Activated naive CD4-positive, alpha-beta T cell treated with anti-CD3 and anti-CD28 coated beads, Interleukin-2, amount 50 U/mL, for 16 hours (primary cell): ENCODE measurements around the gene ELAVL3.
"Not testable (repeated sequence)": the region's sequence is repeated elsewhere in the genome, so short reads cannot be mapped to it uniquely, and the experiment has no call there.

ENCODE experiments used
- DNase-seq: peaks from one replicate; pipeline ENCODE4 v3.0.0-alpha.2; 2020

Gene ELAVL3

DNA sequence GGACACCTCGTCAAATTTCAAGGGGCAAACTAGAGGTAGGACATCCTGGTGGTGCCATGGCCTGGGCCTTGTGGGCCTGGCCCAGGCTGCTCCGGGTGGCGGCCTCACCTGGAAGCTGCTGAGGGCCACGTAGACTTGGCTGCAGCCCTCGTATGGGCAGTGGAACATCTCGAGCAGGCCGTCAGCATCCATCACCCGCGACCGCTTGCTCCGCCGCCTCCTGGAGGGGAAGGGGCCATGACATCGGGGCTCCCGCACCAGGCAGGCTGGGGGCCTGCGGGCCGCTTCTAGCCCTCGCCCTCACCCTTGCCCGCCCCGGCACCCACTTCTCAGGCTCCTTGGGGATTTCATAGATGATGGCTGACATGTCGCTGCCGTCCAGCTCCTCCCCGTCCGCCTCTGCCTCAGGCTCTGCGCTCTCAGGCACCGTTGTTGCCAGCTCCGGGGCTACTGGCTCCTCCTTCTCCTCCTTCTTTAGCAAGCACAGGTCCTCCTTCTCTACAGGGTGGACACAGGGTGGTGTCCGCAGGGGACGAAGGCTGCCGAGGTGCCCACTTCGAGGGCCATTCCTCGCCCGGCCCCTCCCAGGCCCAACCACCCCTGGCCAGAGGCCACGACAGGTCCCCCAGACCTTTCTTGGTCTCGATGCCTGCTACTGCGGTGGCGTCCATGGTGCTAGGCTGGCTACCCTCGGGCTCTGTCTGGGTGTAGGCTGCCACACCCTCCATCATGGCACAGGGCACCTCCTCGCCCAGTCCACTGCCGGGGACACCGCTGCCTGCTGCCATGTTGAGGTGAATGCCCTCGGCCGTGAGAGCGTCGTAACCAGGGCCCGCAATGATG is 6.0 kb upstream of the ELAVL3 start:
- no peak for DNase-seq

DNA sequence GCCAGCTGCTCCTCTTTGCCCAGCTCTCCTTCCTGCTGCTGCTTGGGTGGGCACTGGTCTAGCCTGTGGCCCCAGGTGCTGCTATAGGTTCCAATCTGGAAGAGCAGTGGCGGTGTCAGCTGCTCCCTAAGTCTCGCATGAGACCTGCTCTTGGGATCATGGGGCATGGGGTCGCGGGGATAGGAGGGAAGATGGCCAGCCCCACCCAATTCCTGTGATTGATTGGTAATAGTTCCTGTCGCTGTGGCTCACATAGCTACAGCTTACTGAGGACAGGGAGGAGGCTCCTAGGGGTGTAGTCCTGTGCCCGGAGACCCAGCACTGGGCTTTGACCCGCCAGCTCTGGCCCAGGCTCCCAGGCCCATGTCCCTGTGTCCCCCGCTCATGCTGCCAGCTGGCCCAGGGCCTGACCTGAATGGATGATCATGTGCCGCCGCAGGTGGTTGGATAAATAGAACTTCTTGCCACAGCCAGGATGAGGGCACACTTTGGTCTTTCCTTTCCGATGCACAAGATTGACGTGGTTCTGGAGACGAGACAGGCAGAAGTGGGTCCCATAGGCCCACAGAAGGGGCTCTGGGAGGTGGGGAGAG is 4.5 kb upstream of the ELAVL3 start:
- no peak for DNase-seq

GRCh38 chr19:11483366-11484111 is 2.7 kb upstream of the ELAVL3 start:
- no peak for DNase-seq

- DNase-seq = peak; percentile 87
Measured at GRCh38 chr19:11482384-11483050, 1.7 kb upstream of the ELAVL3 start.

DNA sequence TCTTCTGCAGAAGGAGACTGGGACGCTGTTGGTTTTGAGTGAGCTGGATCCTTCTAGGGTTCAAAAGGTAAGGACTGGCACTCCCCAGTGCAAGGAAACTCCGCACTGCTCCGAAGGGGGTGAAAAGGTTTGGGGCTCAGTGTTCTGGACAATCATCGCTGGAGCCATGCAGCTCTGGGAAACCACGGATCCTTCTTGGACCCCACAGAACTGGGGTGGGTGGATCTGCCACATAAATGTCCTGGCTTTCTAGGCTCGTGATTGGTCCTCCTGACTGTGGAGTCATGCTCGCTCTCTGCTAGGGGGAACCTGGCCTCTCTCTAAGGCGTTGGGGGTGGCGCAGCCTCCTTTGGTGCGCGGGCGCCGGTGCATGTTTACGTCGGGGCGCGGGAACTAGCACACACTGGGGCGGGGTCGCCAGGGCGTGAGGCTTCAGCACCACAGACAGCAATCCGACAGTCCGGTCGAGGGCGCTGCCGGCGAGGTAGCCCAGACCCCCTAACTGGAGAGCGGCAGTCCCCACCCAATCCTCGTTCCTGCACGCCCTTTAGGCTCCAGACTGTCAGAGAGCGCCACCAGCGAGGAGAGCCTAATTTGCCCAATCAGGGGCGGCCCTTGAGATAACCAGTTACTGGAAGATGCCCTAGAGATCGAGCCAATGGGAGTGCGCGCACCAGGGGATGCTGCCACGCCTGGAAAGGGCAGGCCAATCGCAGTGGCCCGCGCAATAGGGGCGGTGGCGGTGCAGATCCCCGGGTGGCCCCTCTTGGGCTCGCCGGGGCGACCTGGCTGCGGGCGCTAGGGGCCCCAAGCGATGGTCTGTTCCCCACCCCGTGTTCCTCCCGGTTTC is 913 bp upstream of the ELAVL3 start:
- DNase-seq = peak; percentile 82

DNA sequence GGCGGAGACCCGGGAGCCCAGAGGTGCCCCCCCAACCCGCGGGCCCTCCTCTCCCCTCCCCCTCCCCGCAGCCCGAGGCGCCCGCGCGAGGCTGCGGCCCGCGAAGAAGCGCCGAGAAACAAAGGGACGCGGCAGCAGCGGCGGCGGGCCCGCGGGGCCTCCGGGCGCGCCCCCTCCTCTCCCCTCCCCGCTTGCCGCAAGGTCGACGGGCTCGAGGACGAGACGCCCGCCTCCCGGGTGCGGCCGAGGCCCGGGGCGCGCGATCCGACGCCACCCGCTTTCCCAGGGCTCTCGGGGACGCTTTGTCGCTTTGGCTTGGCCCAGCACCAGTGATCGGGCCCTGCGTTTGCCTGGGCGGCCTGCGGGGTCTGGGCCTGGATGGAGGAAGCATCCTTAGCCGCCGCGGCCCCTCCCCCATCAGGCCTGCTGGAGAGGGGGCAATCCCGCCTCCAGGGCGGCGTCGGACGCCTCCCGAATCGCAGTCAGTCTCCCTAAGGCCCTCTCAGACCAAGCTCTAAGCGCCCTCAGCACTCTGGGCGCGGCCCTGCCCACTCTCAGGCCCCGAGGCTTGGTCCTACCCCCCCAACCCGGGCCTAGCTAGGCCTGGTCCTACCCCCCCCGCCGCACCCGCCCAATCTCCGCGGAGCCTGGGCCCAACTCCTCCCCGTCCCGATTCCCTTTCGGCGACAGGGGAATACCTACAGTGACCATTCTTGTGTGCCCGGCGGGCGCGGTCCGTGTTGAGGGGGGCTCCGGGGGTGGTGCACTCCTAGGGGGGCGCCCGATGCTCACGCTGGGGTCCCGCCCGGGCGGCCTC is 740 bp downstream of the ELAVL3 start:
- no peak for DNase-seq

DNA sequence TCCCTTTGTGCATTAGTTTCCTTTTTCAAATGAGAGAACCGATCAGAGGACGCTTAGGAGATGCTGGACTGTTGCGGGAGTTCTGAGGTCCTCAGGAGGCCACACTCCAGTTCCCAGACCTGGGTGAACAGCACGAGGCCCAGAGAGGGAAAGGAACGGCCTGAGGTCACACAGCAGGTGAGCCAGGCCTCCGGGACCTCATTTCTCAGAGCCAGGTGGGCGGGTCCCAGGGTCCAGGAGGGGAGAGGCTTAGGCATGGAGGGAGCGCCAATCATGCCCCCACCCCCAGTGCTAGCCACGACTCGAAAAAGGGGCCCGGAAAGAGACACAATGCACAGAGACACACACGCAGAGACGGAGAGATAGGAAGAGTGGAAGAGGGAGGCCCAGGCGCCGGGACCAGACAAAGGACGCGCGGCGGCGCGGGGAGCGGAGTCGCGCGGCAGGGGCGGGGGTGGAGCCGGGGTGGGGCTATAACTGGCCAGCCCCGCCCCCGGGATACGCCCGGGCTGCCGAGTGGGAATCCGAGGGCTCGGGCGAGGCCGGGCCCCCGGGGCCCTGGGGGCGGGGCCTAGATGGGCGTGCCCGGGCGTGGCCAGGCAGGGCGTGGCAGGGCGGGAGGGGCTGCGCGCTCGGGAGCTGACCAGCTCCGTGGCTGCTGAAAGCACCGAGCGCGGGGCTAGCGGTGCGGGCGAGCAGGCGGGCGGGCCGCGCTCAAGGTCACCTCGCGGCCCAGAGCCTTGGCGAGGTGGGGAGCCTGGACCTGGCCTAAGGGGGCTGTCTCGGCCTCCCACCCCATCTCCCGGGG is 1.6 kb downstream of the ELAVL3 start:
- DNase-seq = no peak

DNA sequence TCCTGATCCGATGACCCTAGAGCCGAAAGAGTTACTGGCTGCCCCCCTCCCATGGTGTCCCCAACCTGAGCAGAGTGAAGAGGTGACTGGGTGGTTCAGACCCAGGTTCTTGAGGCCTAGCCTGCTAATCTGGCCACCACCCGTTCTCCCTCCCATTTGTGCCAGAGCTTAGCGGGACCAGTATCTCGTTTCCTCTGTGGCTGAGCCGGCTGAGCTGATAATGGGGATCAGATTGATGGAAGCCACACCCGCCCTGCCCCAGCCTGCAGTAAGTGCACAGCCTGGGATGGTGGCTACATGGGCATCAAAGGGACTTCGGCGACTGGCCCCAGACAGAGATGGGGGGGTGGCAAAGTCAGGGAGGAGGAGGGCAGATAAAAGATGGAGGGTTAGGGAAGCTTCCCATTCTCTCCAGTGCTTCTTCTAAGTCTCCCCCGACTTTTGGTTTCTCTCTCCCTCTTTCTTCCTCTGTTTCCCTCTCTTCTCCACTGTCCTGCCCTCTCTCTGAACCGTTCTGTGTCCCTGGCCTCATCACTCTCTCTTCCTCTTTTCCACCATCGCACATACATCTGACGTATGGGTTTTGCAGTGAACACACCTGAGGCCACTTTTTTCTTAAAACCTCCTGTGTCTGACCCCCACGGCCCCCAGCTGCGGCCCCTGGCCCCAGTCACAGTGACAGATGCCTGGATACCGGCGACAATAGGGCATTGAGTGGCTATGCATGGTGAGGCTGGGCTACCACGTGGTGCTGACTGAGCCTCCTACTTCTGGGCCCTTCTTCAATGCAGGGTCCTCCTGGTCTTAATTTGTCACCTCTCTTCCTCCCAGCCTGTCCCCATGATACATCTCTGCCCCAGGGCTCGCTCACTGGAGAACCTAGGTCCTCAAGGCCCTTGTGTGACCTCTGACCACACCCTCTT is 2.4 kb downstream of the ELAVL3 start:
- DNase-seq = no peak

DNA sequence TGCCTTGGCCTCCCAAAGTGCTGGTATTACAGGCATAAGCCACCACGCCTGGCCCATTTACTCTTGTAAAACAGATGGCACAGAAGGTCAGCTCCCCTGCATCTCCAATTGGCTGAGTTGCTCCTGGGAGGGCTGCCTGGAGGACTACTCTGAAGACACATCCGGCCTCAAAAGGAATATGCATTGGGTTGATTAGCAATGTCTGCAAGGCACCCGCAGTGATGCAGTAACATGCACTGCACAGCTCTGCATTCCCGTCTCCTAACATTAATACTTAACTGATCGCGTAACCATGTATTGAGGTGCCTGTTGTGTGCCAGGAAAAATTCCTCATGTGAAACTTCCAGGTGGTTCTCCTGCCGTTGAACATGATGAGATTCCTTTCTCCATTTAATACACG is 5.0 kb downstream of the ELAVL3 start:
- DNase-seq = no peak

- DNase-seq = not testable (repeated sequence)
Measured at GRCh38 chr19:11475343-11475742, 5.5 kb downstream of the ELAVL3 start.

DNA sequence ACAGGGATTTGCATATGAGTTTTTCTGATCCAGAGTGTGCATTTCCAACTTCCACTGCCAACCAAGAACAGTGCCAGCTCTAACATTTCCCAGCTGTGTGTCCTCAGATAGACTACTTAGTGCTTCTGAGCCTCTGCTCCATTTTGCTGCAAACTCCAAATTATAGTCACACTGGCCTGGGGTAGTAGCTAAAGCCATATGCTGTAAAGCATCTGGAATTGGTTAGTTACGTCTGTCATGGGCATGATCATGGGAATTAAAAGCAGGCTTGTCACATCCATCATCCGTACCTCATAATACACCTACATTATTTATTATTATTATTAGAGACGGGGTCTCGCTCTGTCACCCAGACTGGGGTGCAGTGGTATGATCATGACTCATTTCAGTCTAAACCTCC is 7.1 kb downstream of the ELAVL3 start:
- no peak for DNase-seq

- not testable (repeated sequence) for DNase-seq
Measured at GRCh38 chr19:11468266-11468845, 12.5 kb downstream of the ELAVL3 start.

GRCh38 chr19:11465600-11465999 is 15.2 kb downstream of the ELAVL3 start:
- no peak for DNase-seq

- no peak for DNase-seq
Measured at GRCh38 chr19:11464333-11465265, 16.2 kb downstream of the ELAVL3 start.

DNA sequence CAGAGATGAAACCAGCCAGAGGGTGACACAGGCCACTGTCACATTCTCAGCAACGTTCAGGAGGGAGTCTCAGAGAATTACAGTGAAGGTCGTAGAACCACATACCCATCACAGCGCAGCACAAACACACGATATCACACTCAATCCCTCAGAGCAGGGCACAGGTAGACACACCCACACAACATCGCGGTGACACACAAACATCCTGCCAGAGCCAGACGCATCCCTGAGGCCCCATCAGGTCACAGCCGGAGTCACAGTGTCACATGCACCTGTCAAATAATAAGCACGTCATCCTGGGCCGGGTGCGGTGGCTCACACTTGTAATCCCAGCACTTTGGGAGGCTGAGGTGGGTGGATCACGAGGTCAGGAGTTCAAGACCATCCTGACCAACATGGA is 17.5 kb downstream of the ELAVL3 start:
- no peak for DNase-seq

DNA sequence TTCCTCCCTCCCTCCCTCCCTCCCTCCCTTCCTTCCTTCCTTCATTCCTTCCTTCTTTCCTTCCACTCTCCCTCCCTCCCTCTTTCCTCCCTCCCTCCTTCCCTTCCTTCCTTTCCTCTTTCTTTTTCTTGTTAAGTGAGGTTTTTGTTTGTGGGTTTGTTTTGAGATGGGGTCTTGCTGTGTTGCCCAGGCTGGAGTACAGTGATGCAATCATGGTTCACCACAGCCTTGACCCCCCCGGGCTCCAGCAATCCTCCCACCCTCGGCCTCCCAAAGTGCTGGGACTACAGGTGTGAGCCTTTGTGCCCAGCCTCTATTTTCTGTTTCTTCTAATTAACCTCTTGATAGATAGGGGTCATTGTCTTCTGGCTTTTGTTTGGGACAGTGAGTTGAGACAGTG is 19.4 kb downstream of the ELAVL3 start:
- no peak for DNase-seq

DNA sequence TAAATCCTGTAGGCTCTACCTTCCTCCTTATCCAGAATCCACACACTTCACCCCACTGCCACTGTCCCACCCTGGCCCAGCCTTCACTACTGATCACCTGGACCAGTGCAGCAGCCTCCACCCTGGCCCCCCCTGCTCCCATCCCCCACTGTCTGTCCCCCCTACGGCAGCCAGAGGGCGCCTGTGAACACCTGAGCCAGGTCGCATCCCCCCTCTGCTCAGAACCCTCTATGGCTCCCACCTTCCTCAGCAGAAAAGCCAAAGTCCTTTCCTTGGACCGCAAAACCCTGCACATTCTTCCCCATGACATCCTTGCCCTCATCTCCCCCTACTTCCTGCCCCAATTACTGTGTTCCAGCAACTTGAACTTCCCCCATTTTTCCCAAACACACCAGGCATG is 20.6 kb downstream of the ELAVL3 start:
- DNase-seq = no peak

- not testable (repeated sequence) for DNase-seq
Measured at GRCh38 chr19:11458912-11459311, 21.9 kb downstream of the ELAVL3 start.
